8988T (cell line): ENCODE measurements around the gene TICAM1.
"Not testable (repeated sequence)": the region's sequence is repeated elsewhere in the genome, so short reads cannot be mapped to it uniquely, and the experiment has no call there.

ENCODE experiments used
- DNase-seq: peaks from one replicate; pipeline ENCODE4 v3.0.0; 2011

Gene TICAM1

DNA sequence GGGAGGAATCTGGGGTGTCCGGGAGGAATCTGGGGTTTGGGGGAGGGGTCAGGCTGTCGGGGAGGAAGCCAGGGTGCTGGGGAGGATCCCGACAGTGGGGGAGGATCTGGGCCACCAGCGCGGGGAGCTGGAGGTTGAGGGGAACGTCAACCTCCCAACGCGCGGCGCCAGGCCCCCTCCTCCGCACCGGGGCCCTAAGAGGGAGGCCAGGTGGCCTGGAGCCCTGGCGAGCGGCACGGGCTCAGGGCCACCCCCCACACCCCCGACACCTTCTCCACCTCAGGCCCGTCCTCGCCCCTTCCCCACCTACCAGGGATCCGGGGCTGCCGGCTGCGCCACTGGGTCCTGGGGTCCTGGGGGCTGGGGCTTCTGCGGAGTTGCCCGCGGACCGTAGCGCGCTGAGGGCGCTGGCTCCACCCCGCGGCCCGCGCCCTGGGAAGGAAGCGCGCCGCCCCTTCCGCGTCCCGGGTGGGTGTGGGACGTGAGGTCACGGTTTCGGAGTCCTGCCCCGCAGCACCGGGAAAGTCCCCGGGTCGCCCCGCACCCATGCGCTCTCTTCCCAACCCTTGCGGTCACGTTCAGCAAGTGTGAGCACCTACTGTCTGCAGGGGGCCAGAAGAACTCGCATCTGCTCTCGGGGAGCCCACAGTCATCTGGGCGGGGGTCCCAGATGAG is at the start of gene TICAM1:
TICAM1 (minus strand) TSS at position 409 of the 675 bp plus-strand sequence. CDS start 13,335 bp downstream, outside the sequence.
- no peak for DNase-seq

- no peak for DNase-seq
Measured at GRCh38 chr19:4879041-4879440, 47.5 kb upstream of the TICAM1 start.

DNA sequence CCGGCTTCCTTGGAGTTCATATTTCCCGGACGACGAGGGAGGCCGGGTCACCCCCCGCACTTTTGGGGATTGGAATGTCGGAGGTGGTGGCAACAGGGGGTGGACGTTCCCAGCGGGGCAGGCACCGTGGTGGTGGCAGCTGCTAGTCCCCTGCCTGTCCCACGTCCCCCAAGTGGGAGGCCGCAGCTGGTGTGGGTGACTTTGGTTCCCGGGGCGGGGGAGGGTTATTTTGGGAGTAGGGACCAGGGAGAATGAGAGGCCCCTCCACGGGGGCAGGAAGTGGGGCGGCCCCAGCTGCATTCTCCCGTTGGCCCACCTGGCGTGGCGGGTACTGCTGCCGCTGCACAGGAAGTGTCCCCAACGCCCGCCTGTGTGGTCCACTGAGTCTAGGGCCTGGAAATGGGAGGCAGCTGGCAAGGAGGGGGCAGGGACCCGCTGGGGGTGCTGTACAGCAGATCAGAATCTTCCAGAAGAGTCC is 47.0 kb upstream of the TICAM1 start:
- DNase-seq = no peak

GRCh38 chr19:4877753-4878490 is 46.4 kb upstream of the TICAM1 start:
- no peak for DNase-seq

- DNase-seq = no peak
Measured at GRCh38 chr19:4873930-4874329, 42.4 kb upstream of the TICAM1 start.

- no peak for DNase-seq
Measured at GRCh38 chr19:4871711-4872110, 40.2 kb upstream of the TICAM1 start.

- peak; percentile 51 for DNase-seq
Measured at GRCh38 chr19:4870025-4870700, 38.7 kb upstream of the TICAM1 start.

DNA sequence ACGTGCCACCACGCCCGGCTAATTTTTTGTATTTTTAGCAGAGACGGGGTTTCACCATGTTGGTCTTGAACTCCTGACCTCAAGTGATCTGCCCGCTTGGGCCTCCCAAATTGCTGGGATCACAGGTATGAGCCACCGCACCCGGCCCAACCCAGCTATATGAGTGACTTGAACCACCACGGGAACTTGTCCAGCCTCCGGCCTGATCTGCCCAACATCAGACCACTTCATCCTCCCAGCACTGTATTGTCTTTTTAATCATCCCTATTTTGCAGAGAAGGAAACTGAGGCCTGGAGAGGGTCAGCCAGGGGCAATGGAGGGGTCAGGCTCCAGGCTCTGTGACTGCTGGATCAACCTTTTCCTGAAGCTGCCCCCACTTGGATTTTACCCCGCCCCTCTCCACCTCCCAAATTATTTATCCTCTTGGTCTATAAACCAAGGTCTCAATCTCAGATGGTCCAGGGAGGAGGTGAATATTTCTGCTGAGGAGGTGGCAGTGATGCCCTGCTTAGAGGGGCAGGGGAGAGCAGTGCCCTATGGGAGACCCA is 36.8 kb upstream of the TICAM1 start:
- no peak for DNase-seq

- peak; percentile 88 for DNase-seq
Measured at GRCh38 chr19:4867534-4868285, 36.2 kb upstream of the TICAM1 start, which contains the start of gene PLIN3. PLIN3 (minus strand) TSS chr19:4867667; CDS start chr19:4861394, 6,273 bp downstream.

GRCh38 chr19:4866595-4867424 is 35.3 kb upstream of the TICAM1 start:
- no peak for DNase-seq

DNA sequence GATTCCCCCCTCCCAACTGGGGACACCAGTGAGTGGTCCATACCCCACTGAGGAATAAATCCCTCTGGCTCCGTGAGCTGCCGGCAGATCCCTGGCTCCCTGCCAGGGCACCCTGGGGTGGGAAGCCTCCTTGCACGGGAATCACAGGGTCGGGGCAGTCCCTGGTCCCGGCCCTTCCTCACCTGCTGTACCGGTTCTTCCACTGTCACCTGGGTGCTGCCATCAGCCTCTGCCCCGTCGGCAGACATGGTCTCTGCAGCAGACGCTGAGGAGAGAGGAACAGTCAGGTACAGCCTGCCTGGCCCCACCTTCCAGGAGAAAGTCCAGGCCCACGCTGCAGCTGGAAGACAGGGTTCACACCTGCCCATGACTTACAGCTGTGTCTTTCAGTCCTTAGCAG is 29.6 kb upstream of the TICAM1 start:
- no peak for DNase-seq

GRCh38 chr19:4859697-4860096 is 28.2 kb upstream of the TICAM1 start:
- DNase-seq = no peak

DNA sequence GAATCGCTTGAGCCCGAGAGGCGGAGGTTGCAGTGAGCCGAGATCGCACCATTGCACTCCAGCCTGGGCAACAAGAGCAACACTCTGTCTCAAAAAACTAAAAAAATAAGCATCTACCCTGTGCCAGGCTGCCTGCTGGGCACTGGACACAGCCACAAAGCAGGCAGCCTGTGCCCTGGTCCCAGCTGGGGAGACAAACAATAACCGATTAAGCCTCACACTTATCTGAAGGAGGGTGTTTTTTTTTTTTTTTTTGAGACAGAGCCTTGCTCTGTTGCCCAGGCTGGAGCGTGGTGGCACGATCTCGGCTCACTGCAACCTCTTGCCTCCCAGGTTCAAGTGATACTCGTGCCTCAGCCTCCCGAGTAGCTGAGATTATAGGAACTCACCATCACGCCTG is 25.0 kb upstream of the TICAM1 start:
- DNase-seq = not testable (repeated sequence)

DNA sequence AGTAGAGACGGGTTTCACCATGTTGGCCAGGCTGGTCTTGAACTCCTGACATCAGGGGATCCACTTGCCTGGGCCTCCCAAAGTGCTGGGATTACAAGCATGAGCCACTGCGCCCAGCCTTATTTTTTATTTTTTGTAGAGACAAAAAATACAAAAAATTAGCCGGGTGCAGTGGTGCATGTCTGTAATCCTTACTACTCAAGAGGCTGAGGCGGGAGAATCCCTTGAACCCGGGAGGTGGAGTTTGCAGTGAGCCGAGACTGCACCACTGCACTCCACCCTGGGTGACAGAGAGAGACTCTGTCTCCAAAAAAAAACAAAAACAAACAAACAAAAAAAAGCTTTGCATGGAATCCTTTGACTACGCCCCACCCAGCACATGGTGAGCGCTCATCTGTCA is 22.0 kb upstream of the TICAM1 start:
- not testable (repeated sequence) for DNase-seq

DNA sequence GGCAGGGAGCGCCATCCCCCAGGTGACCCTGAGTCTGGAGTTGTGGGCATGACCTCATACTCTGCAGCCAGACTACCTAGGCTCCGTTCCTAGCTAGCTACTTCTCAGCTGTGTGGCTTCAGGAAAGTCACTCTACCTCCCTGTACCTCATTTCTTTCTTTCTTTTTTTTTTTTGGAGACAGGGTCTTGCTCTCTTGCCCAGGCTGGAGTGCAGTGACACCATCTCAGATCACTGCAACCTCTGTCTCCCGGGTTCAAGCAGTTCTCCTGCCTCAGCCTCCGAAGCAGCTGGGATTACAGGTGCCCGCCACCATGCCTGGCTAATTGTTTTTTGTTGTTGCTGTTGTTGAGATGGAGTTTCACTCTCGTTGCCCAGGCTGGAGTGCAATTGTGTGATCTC is 21.0 kb upstream of the TICAM1 start:
- no peak for DNase-seq

DNA sequence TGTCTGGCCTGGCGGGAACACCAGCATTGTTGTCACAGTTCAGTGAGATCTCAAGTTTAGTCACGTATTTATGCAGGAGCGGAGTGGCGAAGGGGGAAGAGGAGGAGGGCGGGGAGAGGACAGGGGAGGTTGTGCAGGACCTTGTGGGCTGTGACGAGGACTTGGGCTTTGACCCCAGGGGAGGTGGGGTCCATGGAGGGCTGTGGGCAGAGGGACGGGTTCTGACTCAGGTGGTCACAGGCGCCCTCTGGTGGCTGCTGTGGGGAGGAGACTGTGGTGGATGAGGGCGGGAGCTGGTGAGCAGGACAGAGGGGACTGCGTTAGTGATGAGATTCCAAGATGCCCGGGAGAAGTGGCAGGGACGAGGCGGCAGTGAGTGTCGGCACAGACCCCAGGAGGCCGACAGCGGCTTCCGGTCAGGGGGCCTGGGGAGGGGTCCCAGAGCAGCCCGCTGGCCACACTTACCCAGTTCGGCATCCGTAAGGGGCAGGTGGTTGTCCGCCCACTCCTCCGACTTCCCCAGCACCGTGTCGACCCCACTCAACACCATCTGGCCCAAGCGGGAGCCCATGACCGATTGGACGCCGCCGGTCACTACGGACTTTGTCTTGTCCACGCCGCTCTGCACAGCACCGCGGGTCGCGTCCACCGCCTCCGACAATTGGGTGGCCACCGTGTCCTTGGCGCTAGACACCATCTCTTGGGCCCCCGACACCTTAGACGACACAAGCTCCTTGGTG is 20.2 kb upstream of the TICAM1 start:
- peak; percentile 60 for DNase-seq

- no peak for DNase-seq
Measured at GRCh38 chr19:4849019-4849418, 17.5 kb upstream of the TICAM1 start.

GRCh38 chr19:4847190-4847973 is 15.9 kb upstream of the TICAM1 start:
- DNase-seq = no peak

- not testable (repeated sequence) for DNase-seq
Measured at GRCh38 chr19:4845975-4846374, 14.5 kb upstream of the TICAM1 start.
